Trophoblast cell (in vitro differentiated cells and primary cell): Measurements from ENCODE around the gene CEP72.
"Not testable (repeated sequence)": the region's sequence is repeated elsewhere in the genome, so short reads cannot be mapped to it uniquely, and the experiment has no call there.

Experiments
- DNase-seq, 2 donors: peaks; one replicate each; pipeline ENCODE4 v3.0.0-alpha.2; 2016
- H2AFZ ChIP-seq: 2 replicates; pipeline ENCODE4 v1.6.1; 2013; ENCODE audit warnings: low read length, moderate library complexity, mild to moderate bottlenecking; ENCODE audit not compliant: insufficient read depth, poor library complexity
- H2AK5ac ChIP-seq: 2 replicates; pipeline ENCODE4 v1.6.1; 2013; ENCODE audit warnings: mild to moderate bottlenecking, low read length
- H2BK120ac ChIP-seq: 2 replicates; pipeline ENCODE4 v1.6.1; 2013; ENCODE audit warnings: low read length, mild to moderate bottlenecking, moderate library complexity; ENCODE audit not compliant: insufficient read depth, poor library complexity
- H2BK12ac ChIP-seq: 2 replicates; pipeline ENCODE4 v1.6.1; 2013; ENCODE audit warnings: mild to moderate bottlenecking, low read length, moderate library complexity
- H2BK5ac ChIP-seq: 2 replicates; pipeline ENCODE4 v1.6.1; 2013; ENCODE audit warnings: low read length, low read depth, moderate library complexity, mild to moderate bottlenecking; ENCODE audit not compliant: poor library complexity
- H3K14ac ChIP-seq: 2 replicates; pipeline ENCODE4 v1.6.1; 2013; ENCODE audit warnings: mild to moderate bottlenecking, low read length
- H3K18ac ChIP-seq: 2 replicates; pipeline ENCODE4 v1.6.1; 2013; ENCODE audit warnings: mild to moderate bottlenecking, low read length
- H3K23ac ChIP-seq: 2 replicates; pipeline ENCODE4 v1.6.1; 2013; ENCODE audit warnings: low read length
- H3K27ac ChIP-seq: 2 replicates; pipeline ENCODE4 v1.5.1; 2013; ENCODE audit warnings: low read depth, mild to moderate bottlenecking, inconsistent platforms, low read length, moderate library complexity
- H3K27me3 ChIP-seq: 2 replicates; pipeline ENCODE4 v1.6.1; 2013; ENCODE audit warnings: inconsistent platforms, mild to moderate bottlenecking, low read length, moderate library complexity; ENCODE audit not compliant: insufficient read depth
- H3K36me3 ChIP-seq, 2 experiments: 1 replicate in 1 of 2; 2 replicates in 1 of 2; pipeline ENCODE4 v1.6.1; 2013; ENCODE audit warnings: low read length in 2 of 2, mild to moderate bottlenecking in 2 of 2, moderate library complexity in 1 of 2; ENCODE audit not compliant: insufficient read depth in 2 of 2, control insufficient read depth in 1 of 2
- H3K4ac ChIP-seq: 2 replicates; pipeline ENCODE4 v1.6.1; 2013; ENCODE audit warnings: low read depth, mild to moderate bottlenecking, low read length, moderate library complexity
- H3K4me1 ChIP-seq, 2 experiments: 1 replicate in 1 of 2; 2 replicates in 1 of 2; pipeline ENCODE4 v1.6.1; 2013; ENCODE audit warnings: low read length in 2 of 2, mild to moderate bottlenecking in 2 of 2, moderate library complexity in 1 of 2; ENCODE audit not compliant: insufficient read depth in 2 of 2, control insufficient read depth in 1 of 2
- H3K4me2 ChIP-seq: 2 replicates; pipeline ENCODE4 v1.6.1; 2013; ENCODE audit warnings: inconsistent platforms, mild to moderate bottlenecking, low read length, moderate library complexity
- H3K4me3 ChIP-seq: 2 replicates; pipeline ENCODE4 v1.5.1; 2013; ENCODE audit warnings: mild to moderate bottlenecking, low read depth, low read length, inconsistent platforms
- H3K79me1 ChIP-seq: one replicate; pipeline ENCODE4 v1.6.1; 2013; ENCODE audit warnings: low read length
- H3K79me2 ChIP-seq: 2 replicates; pipeline ENCODE4 v1.6.1; 2013; ENCODE audit warnings: low read length, mild to moderate bottlenecking; ENCODE audit not compliant: control insufficient read depth, insufficient read depth, poor library complexity
- H3K9ac ChIP-seq: 2 replicates; pipeline ENCODE4 v1.6.1; 2013; ENCODE audit warnings: mild to moderate bottlenecking, low read length
- H3K9me3 ChIP-seq: 2 replicates; pipeline ENCODE4 v1.6.1; 2013; ENCODE audit warnings: low read depth, mild to moderate bottlenecking, control low read depth, inconsistent platforms, low read length; ENCODE audit not compliant: insufficient read depth
- H4K12ac ChIP-seq: 2 replicates; pipeline ENCODE4 v1.6.1; 2013; ENCODE audit warnings: low read depth, mild to moderate bottlenecking, low read length, moderate library complexity
- H4K8ac ChIP-seq: 2 replicates; pipeline ENCODE4 v1.6.1; 2013; ENCODE audit warnings: low read depth, mild to moderate bottlenecking, low read length, moderate library complexity
- H4K91ac ChIP-seq: one replicate; pipeline ENCODE4 v1.6.1; 2013; ENCODE audit warnings: low read depth, mild to moderate bottlenecking, low read length, moderate library complexity
- WGBS: extraction: QIAGEN DNeasy Blood & Tissue Kit; methylation state at CpG from one replicate; pipeline ENCODE4 v1.1.7; 2013; ENCODE audit warnings: missing lambda C conversion rate; ENCODE audit not compliant: insufficient read length, insufficient coverage; ENCODE audit errors: extremely low coverage; 5-methylcytosine and 5-hydroxymethylcytosine counted together

CEP72 gene

DNA sequence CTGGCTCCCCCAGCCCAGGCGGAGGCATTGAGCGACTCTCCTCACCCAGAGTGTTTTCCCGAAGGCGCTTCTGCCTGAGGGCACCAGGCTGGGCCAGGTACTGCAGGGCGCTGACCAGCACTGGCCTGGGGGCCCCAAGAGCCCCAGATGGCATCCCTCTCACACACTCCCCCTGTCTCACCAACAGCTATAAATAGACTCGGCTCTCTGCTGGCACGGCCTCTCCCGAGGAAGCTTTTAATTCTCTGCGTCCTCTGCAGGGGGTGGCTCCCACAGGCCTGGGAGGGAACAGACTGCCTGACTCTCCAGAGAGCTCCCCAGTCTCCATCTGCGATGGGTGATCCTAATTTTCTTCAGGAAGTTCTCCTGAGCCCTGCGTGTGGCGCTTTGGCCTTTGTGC is 78.2 kb downstream of the CEP72 start:
- H3K14ac ChIP-seq, H3K4me3 ChIP-seq, H3K9me3 ChIP-seq, H3K27ac ChIP-seq, H4K91ac ChIP-seq, H3K23ac ChIP-seq, H2BK12ac ChIP-seq, H3K36me3 ChIP-seq, H2AK5ac ChIP-seq, H3K4ac ChIP-seq, DNase-seq, H2BK5ac ChIP-seq, H3K4me2 ChIP-seq, H3K27me3 ChIP-seq, H4K8ac ChIP-seq, H3K18ac ChIP-seq, H3K9ac ChIP-seq, H4K12ac ChIP-seq, H3K4me1 ChIP-seq, H2AFZ ChIP-seq, H3K79me1 ChIP-seq, H3K79me2 ChIP-seq, H2BK120ac ChIP-seq: not testable (repeated sequence)
- WGBS: no CpG with 5 or more reads among the region's 12 CpGs

DNA sequence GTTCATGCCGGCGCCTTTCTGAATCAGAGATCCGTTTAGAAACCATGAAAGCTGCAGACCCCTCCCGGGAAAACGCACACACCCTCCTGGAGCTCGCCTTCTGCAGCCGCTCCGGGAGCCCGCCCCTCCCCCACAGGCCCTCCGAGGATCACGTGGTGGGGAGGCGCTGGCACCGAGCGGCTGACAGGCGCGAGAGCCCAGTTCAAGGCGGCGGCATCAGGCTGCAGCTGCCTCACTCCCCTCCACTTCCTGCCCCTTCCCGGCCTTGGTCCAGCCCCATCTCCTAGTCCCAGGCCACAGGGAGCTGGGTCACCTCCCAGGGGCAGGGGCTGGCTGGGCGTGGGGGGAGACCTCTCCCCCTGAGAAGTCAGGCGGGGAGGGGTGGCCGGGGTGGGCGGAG is 78.9 kb downstream of the CEP72 start:
- H3K79me1 ChIP-seq, H3K4me2 ChIP-seq, H3K4ac ChIP-seq, H3K4me1 ChIP-seq, H4K8ac ChIP-seq, H4K12ac ChIP-seq, H3K27ac ChIP-seq, H2BK5ac ChIP-seq, H2AK5ac ChIP-seq, H3K79me2 ChIP-seq, H2BK120ac ChIP-seq, H3K23ac ChIP-seq, DNase-seq, H3K14ac ChIP-seq, H2AFZ ChIP-seq, H3K9me3 ChIP-seq, H2BK12ac ChIP-seq, H3K36me3 ChIP-seq, H4K91ac ChIP-seq, H3K27me3 ChIP-seq, H3K4me3 ChIP-seq, H3K9ac ChIP-seq, H3K18ac ChIP-seq: not testable (repeated sequence)
- no CpG with 5 or more reads among the region's 23 CpGs for WGBS

DNA sequence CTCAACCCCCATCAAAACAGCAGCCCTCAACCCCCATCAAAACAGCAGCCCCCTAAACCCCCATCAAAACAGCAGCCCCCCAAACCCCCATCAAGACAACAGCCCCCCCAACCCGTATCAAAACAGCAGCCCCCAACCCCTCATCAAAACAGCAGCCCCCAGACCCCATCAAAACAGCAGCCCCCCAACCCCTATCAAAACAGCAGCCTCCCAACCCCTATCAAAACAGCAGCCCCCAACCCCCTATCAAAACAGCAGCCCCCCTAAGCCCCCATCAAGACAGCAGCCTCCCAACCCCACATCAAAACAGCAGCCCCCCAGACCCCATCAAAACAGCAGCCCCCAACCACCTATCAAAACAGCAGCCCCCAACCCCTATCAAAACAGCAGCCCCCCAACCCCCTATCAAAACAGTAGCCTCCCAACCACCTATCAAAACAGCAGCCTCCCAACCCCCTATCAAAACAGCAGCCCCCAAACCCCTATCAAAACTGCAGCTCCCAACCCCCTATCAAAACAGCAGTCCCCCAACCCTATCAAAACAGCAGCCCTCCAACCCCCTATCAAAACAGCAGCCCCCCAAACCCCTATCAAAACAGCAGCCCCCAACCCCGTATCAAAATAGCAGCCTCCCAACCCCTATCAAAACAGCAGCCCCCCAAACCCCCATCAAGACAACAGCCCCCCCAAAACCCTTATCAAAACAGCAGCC is 79.8 kb downstream of the CEP72 start:
- DNase-seq: no peak
- Histone ChIP-seq H3K27ac (no peak overlapping the region), H3K79me1 (no peaks in the 10 kb centered on the region), H2AFZ (no peak overlapping the region), H3K9ac (no peak overlapping the region), H3K4me2 (no peak overlapping the region), H4K12ac (no peak overlapping the region), H2BK12ac (no peak overlapping the region), H3K4me1 (no peaks in the 10 kb centered on the region), H4K8ac (no peak overlapping the region), H3K4me3 (no peak overlapping the region), H3K14ac (no peak overlapping the region), H3K4ac (no peak overlapping the region), H3K36me3 (no peaks in the 10 kb centered on the region), H3K23ac (no peak overlapping the region), H4K91ac (no peak overlapping the region), H3K9me3 (no peaks in the 10 kb centered on the region), H3K18ac (no peak overlapping the region), H3K27me3 (peaks cover 3% of the 10 kb centered on the region), H2BK5ac (no peak overlapping the region), H2BK120ac (no peak overlapping the region), H2AK5ac (no peak overlapping the region), H3K79me2 (no peaks in the 10 kb centered on the region)
- no CpG with 5 or more reads among the region's 2 CpGs for WGBS

DNA sequence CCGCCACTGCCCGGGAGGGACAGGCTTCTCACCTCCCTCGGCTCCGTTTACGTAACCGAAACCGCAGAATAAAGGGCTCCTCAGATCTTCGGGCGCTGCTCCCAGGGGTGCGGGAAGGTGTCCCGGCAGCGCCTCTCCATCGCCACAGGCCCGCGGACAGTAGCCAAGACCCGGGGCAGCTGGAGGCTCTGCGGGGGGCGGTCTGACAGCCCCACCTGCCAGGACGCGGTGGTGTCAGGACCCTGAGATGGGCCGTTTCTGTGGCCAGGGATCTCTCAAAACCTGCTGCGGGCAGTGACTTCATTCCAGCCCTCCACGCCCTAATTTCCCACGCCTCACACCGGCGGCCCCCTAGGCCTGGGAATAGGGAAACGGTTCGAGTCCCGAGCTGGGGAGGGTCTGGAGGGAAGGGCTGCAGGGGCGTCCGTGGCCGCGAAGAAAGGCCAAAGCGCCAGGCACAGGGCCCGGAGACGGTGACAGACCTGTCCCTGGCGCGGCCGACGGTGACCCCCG is 80.4 kb downstream of the CEP72 start:
- not testable (repeated sequence) for H2BK5ac ChIP-seq, H3K4me1 ChIP-seq, H3K27me3 ChIP-seq, H3K9ac ChIP-seq, H3K14ac ChIP-seq, H3K23ac ChIP-seq, H3K9me3 ChIP-seq, H4K8ac ChIP-seq, H3K4ac ChIP-seq, H3K79me1 ChIP-seq, H3K18ac ChIP-seq, H3K79me2 ChIP-seq, H3K36me3 ChIP-seq, H4K12ac ChIP-seq, H4K91ac ChIP-seq, H3K4me3 ChIP-seq, H2AK5ac ChIP-seq, H2BK12ac ChIP-seq, H2BK120ac ChIP-seq, H2AFZ ChIP-seq, H3K27ac ChIP-seq
- DNase-seq: peak in 1 of 2 donors; percentile 34
- no CpG with 5 or more reads among the region's 41 CpGs for WGBS
- H3K4me2 ChIP-seq: peak overlapping the region; percentile 43
